GM19238 (cell line): ENCODE data around the gene NCK2.

ENCODE experiments used
- DNase-seq: peaks from one replicate; pipeline ENCODE4 v3.0.0; 2011; ENCODE audit warnings: low spot score; ENCODE audit not compliant: insufficient read length

NCK2 gene

DNA sequence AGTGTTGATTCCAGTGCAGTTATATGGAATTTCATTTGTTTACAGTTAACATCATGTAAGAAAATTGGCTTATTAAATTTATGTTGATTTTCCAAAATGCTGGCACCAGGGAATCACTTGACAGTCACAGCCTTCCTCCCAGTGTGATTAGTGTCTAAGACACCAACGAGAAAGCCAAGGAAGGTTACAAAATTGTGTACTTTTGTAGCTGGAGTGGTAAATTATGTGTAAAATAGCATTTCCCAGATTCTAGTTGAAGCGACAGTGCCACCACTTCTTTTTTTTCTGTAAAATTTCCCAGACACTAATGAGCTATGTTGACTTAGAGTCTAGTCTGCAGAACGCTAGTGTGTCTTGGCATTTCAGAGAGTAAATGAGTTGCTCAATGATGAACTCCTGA lies 101.3 kb downstream of the NCK2 start:
- no peak for DNase-seq

DNA sequence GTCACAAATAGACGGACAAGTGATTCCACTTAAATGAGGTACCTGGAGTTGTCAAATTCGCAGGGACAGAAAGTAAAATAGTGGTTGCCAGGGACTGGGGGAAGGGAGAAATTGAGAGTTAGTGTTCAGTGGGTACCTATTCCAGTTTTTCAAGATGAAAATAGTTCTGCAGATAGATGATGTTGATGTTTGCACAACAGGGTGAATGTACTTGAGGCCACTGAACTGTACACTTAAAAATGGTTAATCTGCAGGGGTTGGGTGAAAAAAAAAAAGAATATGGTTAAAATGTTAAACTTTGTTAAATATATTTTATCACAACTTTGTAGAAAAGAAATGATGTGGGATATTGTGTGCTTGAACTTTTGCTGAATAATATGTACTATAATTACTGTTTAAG lies 102.3 kb downstream of the NCK2 start:
- no peak for DNase-seq

DNA sequence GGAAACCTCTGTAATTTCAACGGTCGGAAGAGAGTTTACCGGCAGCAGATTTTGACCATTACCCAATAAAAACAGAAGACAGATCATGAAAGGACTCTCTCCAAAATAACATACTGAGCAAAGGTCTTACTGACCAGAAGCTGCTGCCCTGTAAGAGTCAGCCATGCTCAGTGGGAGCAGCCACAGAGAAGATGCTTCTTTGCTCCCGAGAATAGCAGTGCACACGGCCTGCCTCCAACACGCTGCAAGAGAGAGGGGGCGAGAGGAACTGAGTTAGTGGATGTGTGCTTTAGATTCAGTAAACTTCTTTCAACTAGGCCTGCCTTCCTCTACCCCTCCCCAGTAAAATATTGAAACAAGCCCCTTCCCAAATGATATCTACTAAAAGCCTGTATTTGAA lies 103.7 kb downstream of the NCK2 start:
- DNase-seq: no peak

DNA sequence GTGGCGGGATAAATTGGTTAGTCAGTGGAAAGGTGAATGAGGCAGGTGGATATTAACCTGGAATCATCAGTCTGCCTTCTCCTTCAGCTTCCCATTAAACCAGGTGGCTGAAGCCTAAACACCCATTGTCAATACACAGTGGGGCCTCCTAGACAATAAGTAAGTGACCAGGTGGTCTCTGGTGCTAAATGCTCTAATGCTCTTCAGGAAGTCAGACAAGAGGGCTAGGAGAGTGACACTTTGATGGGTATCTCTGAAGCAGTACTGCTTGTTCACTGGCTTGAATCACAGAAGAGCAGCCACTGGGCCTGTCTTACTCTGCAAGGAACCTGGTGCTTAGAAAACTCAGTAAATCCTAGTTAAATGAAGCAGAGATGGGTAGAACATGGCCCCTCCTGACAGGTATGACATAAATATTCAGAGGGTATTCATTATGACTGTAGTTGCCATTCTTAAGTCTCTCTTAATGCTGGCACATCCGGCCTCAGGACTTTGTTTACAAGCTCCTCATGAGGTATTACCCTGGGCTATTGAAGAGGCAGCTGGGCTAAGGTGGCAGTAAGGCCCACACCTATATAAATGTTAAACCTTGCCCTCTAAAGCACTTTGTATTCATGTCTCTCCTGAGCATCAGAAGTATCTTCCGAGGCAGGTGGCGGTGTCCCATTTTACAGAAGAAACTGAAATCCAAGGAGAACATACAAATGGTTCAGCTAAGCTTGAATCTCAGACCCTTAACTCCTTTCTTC lies 104.9 kb downstream of the NCK2 start:
- DNase-seq: no peak

DNA sequence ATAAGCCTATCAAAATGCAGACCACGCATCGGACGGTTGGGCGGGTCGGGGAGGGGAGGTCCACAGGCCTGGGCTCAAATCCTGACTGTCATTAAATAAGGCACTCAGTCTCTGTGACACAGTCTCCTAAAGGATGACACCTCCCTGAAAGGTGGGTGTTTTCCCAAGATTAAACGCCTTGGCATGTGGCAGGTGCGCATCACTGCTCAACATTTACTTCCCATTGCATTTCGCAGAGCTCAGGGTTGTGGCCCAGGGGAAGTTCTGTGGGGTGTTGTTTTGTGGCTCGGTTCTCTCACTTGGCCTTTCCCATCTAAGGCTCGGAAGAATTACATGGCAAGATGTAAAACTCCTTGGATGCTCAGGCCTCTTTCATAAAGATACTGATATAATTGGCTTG lies 107.4 kb downstream of the NCK2 start:
- DNase-seq: no peak

DNA sequence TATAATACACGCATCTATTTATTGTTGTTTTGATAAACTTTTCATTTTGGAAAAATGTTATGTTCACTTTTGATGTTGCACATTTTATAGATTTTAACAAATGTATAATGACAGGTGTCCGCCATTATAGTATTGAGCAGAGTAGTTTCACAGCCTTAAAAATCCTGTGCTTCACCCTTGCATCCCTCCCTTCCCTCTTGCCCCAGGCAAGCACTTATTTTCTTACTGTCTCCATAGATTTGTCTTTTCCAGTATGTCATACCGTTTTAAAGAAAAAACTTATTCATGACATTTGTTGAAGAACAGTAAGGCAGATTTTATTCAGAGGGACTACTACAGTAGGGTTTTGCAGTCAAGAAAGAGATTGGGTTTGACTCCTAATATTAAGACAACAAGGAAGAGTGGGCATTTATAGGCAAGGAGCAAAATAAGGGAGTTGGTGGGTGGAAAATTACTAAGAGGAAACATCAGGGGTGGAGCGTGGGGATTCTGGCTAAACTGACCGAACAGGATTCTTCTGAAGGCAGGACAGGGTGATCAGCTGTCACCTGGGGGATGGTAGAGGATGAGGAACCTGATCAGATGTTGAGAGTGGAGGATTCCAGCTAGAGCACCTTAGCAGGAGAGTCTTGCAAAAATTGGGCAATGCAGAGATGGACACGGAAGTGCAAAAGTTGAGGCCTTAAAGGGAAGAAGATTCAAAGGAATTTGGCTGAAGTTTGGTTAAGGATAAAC lies 108.8 kb downstream of the NCK2 start:
- DNase-seq: no peak

DNA sequence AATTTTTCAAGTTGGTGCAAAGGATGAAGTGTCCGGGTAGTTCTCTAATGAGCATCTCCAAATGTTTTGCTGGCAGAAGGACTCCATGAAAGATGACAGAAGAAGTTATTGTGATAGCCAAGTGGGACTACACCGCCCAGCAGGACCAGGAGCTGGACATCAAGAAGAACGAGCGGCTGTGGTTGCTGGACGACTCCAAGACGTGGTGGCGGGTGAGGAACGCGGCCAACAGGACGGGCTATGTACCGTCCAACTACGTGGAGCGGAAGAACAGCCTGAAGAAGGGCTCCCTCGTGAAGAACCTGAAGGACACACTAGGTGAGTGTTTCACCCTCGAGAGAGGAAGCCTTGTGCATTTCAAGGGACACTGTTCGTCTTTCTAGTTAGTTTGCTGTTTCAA lies 110.3 kb downstream of the NCK2 start:
- DNase-seq: no peak

DNA sequence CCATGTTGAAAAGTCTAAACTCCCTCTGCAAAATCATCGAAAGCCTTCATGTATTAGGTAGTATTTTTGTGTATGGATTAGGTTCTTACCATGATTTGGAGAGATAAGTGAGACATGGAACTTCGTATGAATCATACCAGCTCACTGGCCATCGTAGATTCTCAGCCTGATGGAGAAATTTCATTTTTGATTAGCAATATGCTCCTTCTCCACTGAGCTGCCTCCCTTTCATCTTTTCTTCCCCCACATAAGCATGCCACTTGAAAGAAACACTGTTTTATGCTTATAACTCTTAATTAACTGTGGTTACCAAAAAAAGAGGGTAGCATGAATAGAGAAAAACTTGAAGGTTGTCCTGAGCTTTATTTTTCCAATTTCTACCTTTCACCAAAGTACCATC lies 111.9 kb downstream of the NCK2 start:
- DNase-seq: no peak

DNA sequence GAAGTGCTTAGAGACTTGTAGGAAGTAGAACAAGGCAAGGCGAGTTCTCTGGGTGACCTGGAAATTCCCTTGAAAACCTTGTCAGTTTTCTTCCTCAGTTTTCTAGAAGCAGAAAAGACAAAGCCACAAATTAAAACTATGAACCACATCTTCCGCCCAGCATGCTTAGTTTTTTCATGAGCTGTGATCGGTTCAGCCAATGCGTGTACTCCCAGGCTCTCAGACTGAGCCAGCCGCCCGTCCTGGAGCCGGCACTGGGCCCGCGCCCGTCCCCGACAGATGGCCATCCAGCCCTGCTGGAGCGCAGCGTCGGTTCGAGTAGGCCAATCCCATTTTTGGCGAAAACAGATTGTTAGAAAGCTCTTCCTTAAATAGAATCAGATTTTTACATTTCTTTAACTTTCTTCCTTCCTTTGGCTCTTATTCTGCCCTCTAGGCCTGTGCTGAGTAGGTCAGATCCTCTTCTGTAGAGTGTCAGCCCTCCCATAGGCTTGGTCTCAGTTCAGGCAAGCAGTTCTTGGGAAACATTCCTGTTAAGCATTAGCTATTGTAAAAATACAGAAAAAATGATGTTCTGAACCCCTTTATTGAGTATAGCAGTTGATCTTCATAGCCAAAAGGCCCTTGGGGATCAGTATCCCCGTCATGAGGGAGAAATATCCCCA lies 112.5 kb downstream of the NCK2 start:
- DNase-seq: no peak

DNA sequence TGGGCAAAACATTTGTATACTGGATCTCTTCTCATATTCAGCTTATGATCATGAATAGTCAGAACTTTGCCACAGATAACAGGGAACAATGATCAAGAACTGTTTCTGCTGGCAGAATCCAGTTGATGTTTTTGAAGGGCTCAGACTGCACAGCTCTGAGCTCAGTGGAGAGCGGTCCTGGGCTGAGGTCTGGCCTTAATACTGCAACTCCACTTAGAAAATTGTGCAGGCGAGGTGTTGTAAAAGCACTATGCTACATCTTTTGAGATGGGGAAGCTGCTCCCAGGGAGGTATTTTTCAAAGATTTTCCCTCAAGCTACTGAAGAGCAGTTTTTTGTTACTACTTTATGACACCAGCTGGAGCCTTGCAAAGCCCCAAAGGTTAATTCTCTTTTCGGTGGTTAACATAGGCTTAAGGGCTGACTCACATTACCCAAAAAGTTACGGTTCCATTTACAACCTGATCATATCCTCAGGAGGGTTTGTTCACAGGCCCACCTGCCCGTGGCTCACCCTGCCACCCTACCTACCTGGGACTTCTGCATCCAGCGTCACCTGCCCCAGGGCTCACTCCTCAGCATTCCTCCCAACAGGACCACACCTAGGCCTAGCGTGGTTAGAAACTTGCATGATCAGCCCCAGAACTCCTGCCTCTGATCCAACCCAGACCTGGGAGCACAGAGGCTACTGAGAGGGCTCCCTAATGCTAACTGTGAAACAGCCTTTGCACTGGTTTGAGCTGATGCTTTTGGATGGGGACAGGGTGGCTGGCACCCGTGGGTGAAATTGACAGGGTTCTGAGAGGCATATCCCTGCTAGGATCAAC lies 114.4 kb downstream of the NCK2 start:
- no peak for DNase-seq

DNA sequence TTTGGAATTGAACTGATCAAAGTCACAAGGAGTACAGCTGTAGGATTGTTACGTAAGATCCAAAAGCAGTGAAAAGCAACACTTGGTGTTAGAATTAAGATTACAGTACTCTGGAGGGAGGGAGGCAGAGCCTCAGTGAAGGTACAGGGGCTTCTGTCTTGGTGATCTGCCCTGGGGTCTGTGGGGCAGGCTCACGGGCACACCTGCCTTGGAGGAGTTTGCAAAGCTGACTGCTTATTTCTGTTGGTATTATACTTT lies 114.9 kb downstream of the NCK2 start:
- DNase-seq: no peak

DNA sequence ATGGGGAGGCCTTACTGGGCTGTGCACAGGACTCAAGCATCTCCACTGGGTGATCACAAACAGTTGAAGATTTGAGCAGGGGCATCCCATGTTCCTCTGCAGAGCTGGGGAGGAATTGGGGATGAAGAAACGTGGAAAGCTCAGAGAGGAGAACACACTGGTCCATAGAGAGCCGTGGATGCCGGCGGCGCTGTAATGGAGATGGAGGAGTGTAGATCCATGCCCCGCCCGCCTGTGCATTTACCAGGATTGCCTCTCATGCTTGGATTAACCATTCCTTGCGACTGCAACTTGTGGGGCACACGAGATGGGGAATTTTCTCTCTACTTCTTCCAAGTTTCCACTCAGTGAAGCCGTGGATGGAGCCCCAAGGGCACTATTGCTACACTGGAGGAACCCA lies 115.9 kb downstream of the NCK2 start:
- no peak for DNase-seq

DNA sequence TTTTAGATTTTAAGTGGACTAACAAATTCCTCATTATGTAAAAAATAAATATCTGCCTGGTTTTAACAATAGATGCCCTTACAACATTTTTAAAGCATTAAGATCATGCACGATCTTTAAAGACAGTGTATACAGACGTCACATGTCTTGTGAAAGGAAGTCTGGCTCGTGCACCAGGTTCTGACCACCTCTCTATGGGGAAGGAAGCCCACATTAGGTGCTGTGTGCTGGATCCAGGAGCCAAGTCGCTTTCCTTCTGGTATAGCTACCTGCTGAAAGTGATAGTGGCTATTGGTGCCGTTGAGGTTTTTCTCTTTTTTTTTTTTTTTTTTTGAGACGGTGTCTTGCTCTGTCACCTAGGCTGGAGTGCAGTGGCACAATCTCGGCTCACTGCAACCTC lies 116.5 kb downstream of the NCK2 start:
- DNase-seq: no peak

DNA sequence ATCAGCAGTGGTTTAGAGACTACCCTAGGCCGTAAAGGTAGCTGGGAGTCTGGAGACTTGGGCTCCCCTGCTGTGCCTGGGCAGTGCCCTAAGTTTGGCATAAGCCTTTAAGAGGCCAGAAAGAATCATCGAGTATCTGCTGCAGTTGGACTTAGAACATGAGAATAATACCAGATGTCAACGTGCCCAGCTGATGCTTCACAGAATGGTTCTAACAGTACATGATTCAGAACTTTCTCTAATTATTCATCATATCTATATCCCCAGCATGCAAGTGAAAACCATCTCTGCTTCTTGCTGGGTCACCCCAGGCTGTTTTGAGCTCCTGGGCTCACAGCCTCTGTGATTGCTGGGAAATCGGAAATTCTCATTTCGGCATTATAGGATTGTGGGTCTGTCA lies 118.1 kb downstream of the NCK2 start:
- DNase-seq: no peak

DNA sequence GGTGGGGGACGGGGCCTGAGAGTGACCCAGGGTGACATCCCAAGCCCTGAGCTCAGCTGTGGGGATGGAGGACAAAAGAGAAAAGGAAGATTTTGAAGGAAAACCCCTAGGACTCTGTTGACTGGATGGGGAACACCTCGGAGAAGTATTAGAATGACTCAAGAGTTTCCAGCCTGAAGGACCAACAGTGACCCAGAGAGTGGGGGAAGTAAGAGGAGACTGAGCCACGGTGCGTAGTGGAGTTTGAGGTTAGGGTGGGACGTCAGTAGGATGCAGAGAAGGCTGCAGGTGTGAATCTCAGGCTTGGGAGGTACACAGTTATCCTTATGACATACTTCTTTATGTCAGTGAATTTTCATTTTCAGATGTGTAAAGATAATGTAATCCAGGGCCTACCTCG lies 119.5 kb downstream of the NCK2 start:
- no peak for DNase-seq

DNA sequence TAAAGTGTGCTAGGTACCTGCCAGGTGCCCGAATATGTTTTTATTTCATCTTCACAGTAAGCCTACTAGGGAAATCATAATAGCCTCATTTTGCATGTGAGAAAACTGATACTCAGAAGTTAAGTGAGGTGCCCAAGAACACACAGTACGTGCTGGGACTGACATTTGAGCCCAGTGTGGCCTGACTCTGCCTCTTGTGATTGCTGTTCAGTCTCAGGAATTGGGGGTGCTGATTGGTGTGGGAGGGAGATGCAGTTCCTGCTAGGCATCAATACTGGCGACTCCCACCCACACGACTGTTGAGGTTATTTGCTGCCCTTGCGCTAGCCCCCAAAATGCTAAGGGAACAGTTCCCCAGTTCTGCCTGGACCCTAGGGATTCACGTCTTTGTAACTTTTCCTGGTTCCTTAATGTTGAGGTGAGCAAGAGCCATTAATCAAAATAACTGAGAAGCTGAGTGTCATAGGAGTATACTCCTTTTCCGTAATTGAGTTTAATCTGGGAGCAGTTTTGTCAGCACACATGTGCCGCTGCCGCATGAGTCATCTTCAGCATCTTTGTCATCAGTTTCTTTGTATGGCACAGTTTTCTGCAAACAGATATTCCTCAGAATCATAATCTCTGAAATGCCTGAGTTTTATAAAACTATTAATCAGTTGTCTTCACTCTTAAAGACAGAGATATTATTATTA lies 120.7 kb downstream of the NCK2 start:
- no peak for DNase-seq

DNA sequence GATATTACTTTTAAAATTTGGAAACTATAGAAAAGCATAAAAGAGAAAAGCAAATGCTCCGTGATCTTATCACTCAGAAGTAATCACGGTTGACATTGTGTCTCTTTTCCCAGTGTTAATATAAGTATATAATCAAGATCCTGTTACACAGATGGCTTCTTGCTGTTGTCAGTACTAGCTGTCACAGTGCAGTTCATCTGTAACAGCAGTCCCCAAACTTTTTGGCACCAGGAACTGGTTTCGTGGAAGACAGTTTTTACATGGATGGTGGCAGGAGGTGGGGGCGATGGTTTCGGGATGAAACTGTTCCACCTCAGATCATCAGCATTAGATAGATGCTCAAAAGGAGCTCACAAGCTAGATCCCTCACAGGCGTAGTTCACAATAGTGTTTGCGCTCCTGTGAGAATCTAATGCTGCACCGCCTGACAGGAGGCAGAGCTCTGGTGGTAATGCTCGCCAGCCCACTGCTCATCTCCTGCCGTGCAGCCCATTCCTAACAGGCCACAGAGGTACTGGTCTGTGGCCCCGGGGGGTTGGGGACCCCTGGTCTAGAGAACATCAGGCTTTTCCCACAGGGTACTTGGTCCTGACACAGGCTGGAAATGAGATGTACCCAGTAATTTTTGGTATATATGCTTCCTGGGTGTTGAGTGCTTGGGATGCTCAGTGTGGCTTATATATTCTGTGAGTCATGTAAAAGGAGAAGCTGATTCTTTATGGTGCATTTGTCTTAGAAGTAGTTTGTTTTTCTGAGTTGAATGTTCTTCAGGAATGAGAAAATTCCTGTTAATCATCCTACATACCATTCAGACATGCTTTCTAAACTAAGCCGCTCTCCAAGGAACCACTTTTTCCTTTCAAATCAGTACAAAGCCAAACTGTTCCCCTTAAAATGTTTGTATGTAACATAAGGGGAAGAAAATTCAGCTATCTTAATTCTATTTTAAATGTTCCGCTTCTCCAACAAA lies 121.8 kb downstream of the NCK2 start:
- no peak for DNase-seq

DNA sequence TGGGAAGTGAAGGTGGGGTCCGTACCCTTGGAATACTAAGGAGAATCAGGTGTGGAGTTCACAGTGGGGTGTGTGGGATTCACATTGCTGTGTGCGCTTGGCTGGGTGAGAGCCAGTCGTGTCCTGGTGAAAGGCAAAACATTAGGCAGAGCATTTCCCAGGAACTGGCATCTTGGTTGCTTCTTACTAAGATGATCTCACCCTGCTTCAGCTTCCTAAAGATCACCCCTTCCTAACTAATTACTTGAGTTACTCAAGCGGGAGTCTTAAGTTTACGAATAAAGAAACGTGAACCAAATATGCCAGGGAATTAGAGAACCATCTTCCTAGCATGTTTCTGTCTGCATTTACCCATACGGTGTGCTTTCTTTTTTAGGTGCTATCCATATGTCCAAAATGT lies 122.9 kb downstream of the NCK2 start:
- DNase-seq: no peak

DNA sequence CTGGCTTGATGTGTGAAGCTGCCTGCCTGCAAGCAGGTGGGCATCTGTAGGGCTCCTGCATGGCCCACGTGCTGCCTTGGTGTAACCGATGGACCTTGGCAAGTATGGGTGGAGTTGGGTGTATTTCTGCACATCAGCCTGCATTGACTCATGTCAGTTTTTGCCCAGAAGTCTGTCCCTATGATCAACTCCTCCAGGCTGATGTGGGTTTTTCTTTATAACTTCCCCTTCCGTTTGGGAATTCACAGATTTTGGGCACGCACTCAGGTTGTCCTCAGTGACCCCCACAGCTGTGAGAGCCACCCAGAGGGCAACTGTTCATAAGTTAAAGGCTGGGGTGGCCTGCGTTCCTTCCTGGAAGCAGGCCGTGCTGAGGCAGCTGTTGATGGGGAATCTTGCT lies 123.3 kb downstream of the NCK2 start:
- DNase-seq: no peak

DNA sequence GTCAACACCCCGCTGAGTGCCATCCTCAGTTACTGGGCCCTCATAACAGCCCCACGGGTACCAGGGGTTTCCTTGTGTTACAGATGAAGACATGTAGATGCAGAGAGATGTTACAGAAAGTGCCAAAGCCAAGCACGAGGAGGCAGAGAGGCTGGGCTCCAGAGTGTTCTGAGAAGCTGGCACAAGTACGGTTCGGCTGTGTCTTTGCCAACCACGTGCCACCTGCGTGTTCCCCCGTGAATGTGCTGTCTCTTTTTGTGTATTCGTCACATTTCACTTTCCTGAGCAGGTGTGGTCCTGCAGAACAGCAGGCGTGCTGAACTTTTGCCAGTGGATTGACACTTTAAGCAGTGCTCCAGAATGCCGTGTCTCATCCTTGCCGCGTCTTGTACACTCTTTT lies 124.6 kb downstream of the NCK2 start:
- no peak for DNase-seq
